GM12878 (cell line): Measurements from ENCODE around the gene HACE1. TPM values are rescaled to one million over a fixed set of nuclear protein-coding genes. Genes with fewer than 3 reads are reported as not detected.

ENCODE experiments used
- ATAC-seq: fragments of 200-7000 bp; cut with Tn5 transposase; 3 replicates; pipeline ENCODE4 v1.9.1; 2020; ENCODE audit warnings: mild to moderate bottlenecking, moderate library complexity
- BruUV-seq: library from RNA; stranded (reverse); fragments of 400-500 nt; replicated peaks from 2 replicates; lab custom pipeline; 2021; lab: Mats Ljungman, UMichigan
- CTCF ChIA-PET: fragments of 300-600 bp; sonication (Branson Sonifier 250); formaldehyde crosslinking; extraction: SDS; loops from one replicate; lab custom pipeline; 2021; ENCODE audit warnings: inconsistent platforms; lab: Yijun Ruan, JAX
- POLR2A ChIA-PET: fragments of 350-600 bp; formaldehyde crosslinking; extraction: SDS; loops from one replicate; lab custom pipeline; 2021; ENCODE audit warnings: inconsistent platforms; lab: Charles Lee
- RAD21 ChIA-PET: fragments of 300-600 bp; sonication (Branson Sonifier 250); formaldehyde crosslinking; loops from one replicate; lab custom pipeline; 2023; ENCODE audit warnings: antibody characterized with exemption; ENCODE audit not compliant: unreplicated experiment; lab: Charles Lee
- SMC1A ChIA-PET: fragments of 300-600 bp; sonication (Branson Sonifier 250); formaldehyde crosslinking; loops from one replicate; lab custom pipeline; 2023; ENCODE audit not compliant: unreplicated experiment, uncharacterized antibody; lab: Charles Lee
- DNase-seq: peaks from one replicate; pipeline ENCODE4 v3.0.0-alpha.2; 2011; ENCODE audit warnings: low read depth, low spot score
- FAIRE-seq: peaks from 3 replicates; lab custom pipeline; 2011; peaks lifted over from hg19 to GRCh38; lab: Jason Lieb, UNC
- H2AFZ ChIP-seq: 2 replicates; pipeline ENCODE4 v1.6.0; 2011; ENCODE audit warnings: low read depth, low read length, control low read depth; ENCODE audit not compliant: control insufficient read depth
- H3K27ac ChIP-seq: 2 replicates; pipeline ENCODE4 v1.5.1; 2011; ENCODE audit warnings: control low read depth; ENCODE audit not compliant: control insufficient read depth, insufficient read depth
- H3K27me3 ChIP-seq, 2 experiments: replicated peaks in 1 of 2; 2 replicates each; pipeline versions ENCODE4 v1.6.0 to v1.6.1; 2011; ENCODE audit warnings: low read length in 1 of 2; ENCODE audit not compliant: control insufficient read depth in 2 of 2, insufficient read depth in 2 of 2
- H3K36me3 ChIP-seq, 2 experiments: 2 replicates each; pipeline ENCODE4 v1.5.1; 2011; ENCODE audit warnings: low read length in 1 of 2; ENCODE audit not compliant: control insufficient read depth in 2 of 2, insufficient read depth in 2 of 2
- H3K4me1 ChIP-seq: 2 replicates; pipeline ENCODE4 v1.6.1; 2011; ENCODE audit warnings: mild to moderate bottlenecking, low read length, moderate library complexity, mixed read lengths; ENCODE audit not compliant: control insufficient read depth, insufficient read depth
- H3K4me2 ChIP-seq: 2 replicates; pipeline ENCODE4 v1.6.0; 2011; ENCODE audit warnings: control low read depth; ENCODE audit not compliant: control insufficient read depth, insufficient read depth
- H3K4me3 ChIP-seq: fragments of 200-600 bp; sonication (generic); 2 replicates; pipeline ENCODE4 v1.5.1; 2016
- H3K79me2 ChIP-seq: 2 replicates; pipeline ENCODE4 v1.6.0; 2011; ENCODE audit warnings: low read length; ENCODE audit not compliant: control insufficient read depth, insufficient read depth
- H3K9ac ChIP-seq: 2 replicates; pipeline ENCODE4 v1.8.0; 2011; ENCODE audit warnings: low read length, control low read depth, mixed read lengths; ENCODE audit not compliant: control insufficient read depth, insufficient read depth
- H3K9me3 ChIP-seq: replicated peaks from 3 replicates; pipeline ENCODE4 v1.5.1; 2011; ENCODE audit warnings: mild to moderate bottlenecking, low read length; ENCODE audit not compliant: control insufficient read depth, insufficient read depth
- H4K20me1 ChIP-seq: 2 replicates; pipeline ENCODE4 v1.6.0; 2011; ENCODE audit not compliant: control insufficient read depth, insufficient read depth
- BCL3 ChIP-seq: IDR thresholded peaks from 2 replicates; pipeline ENCODE4 v1.6.1; 2011; ENCODE audit warnings: borderline replicate concordance, low read depth, mild to moderate bottlenecking, moderate library complexity, low read length; ENCODE audit not compliant: insufficient read depth, poor library complexity, severe bottlenecking
- BHLHE40 ChIP-seq, 2 experiments: fragments of 450-650 bp in 1 of 2; IDR thresholded peaks; 2 replicates each; pipeline ENCODE4 v1.6.1; 2011 to 2017; ENCODE audit warnings: low read depth in 2 of 2, borderline replicate concordance in 1 of 2, improper control_type of control experiment in 1 of 2, low read length in 1 of 2, mild to moderate bottlenecking in 1 of 2
- CBX5 ChIP-seq: sonication (generic); IDR thresholded peaks from 2 replicates; pipeline ENCODE4 v1.6.1; 2016; ENCODE audit warnings: low read depth, moderate library complexity, mild to moderate bottlenecking, inconsistent platforms
- PBX3 ChIP-seq: IDR thresholded peaks from 2 replicates; pipeline ENCODE4 v1.6.1; 2011; ENCODE audit warnings: mild to moderate bottlenecking, low read depth, low read length, moderate library complexity; ENCODE audit not compliant: insufficient replicate concordance
- POLR2A ChIP-seq: IDR thresholded peaks from 2 replicates; pipeline ENCODE4 v1.6.1; 2011; ENCODE audit warnings: low read depth, mild to moderate bottlenecking, low read length
- REST ChIP-seq: IDR thresholded peaks from 2 replicates; pipeline ENCODE4 v1.6.1; 2012; ENCODE audit warnings: mild to moderate bottlenecking, low read depth, low read length
- USF1 ChIP-seq: IDR thresholded peaks from 2 replicates; pipeline ENCODE4 v1.6.1; 2011; ENCODE audit warnings: borderline replicate concordance, low read depth, mild to moderate bottlenecking, moderate library complexity, mixed read lengths, low read length; ENCODE audit not compliant: insufficient read depth; ENCODE audit errors: extremely low read length
- ZNF207 ChIP-seq: fragments of 450-650 bp; IDR thresholded peaks from 2 replicates; pipeline ENCODE4 v1.6.1; 2014; ENCODE audit warnings: antibody characterized with exemption, mild to moderate bottlenecking, borderline replicate concordance
- ZSCAN29 ChIP-seq: fragments of 450-650 bp; IDR thresholded peaks from 2 replicates; pipeline ENCODE4 v1.6.1; 2017; ENCODE audit warnings: mild to moderate bottlenecking, moderate library complexity
- WGBS: methylation state at CpG from one replicate; pipeline ENCODE4 v1.1.6; 2016; ENCODE audit warnings: low lambda C conversion rate; ENCODE audit not compliant: insufficient replicate concordance, insufficient coverage; ENCODE audit errors: missing lambda C conversion rate; 5-methylcytosine and 5-hydroxymethylcytosine counted together
- in situ Hi-C: fragments of 300-500 bp; cut with MboI; formaldehyde crosslinking; loops from 9 replicates; pipeline ENCODE4 v1.14.3; 2018; ENCODE audit warnings: mixed read lengths
- intact Hi-C: fragments of 100-400 bp; cut with micrococcal nuclease; formaldehyde crosslinking; loops from one replicate; pipeline ENCODE4 v1.14.2; 2022; ENCODE audit not compliant: unreplicated experiment
- polyA plus RNA-seq, 11 experiments: library from polyadenylated mRNA; depleted of rRNA in 4 of 11; unstranded in 6 of 11; stranded (reverse) in 5 of 11; fragments of >200 nt; fragmentation: Nextera tagmentation in 4 of 11; fragmentation: Illumina TruSeq in 1 of 11; extraction: Ambion mirVana in 4 of 11; extraction: Trizol in 1 of 11; gene quantifications; 1 replicate in 1 of 11; 2 replicates in 10 of 11; pipeline versions ENCODE4 v1.2.1 to v1.2.3, GENCODE V29; 2011 to 2016; ENCODE audit warnings: inconsistent platforms in 2 of 11, missing spikeins in 2 of 11, low read depth in 1 of 11
- total RNA-seq, 4 experiments: library from RNA; depleted of rRNA in 3 of 4; stranded (reverse); fragments of >200 nt in 3 of 4; fragmentation: Illumina TruSeq in 1 of 4; extraction: Trizol in 1 of 4; gene quantifications; 2 replicates each; pipeline versions ENCODE4 v1.2.1 to v1.2.3, GENCODE V29; 2013 to 2021

HACE1 gene
- total and polyA plus RNA-seq, 10 of the 15 experiments (the other 5 are each of a cell fraction or from before 2014, with no cell fraction given): 1.6 to 16.9 (median 5.6) TPM

GRCh38 chr6:104888066-104888465, 28.3 kb upstream of the HACE1 start (continued):
- TF ChIP-seq PBX3 (no peak), ZNF207 (no peak)

GRCh38 chr6:104887350-104887749, 27.6 kb upstream of the HACE1 start:
- ChIA-PET SMC1A (no interaction called here), RAD21 (no interaction called here), CTCF (no interaction called here), POLR2A (no interaction called here)
- Histone ChIP-seq H3K9ac (no peak overlapping the region), H3K36me3 (no peaks in the 10 kb centered on the region), H3K4me2 (no peak overlapping the region), H3K9me3 (no peaks in the 10 kb centered on the region; the same call in 2 of the 3 replicates), H2AFZ (no peak overlapping the region), H3K27me3 (no peaks in the 10 kb centered on the region), H3K4me1 (no peaks in the 10 kb centered on the region), H3K4me3 (no peak overlapping the region), H3K27ac (no peak overlapping the region), H3K79me2 (no peaks in the 10 kb centered on the region), H4K20me1 (no peaks in the 10 kb centered on the region)
- intact Hi-C loops (no loop called here), in situ Hi-C loops (no loop called here)
- FAIRE-seq (no peak), DNase-seq (no peak), ATAC-seq (0 out of 3 replicates have a peak, but pooled peaks have one; percentile 38)
- no TSS peak for BruUV-seq
- 70% methylated on average over 5 of the region's 7 CpGs for WGBS
- peak; percentile 90 for TF ChIP-seq REST
- no peak for TF ChIP-seq CBX5
- TF ChIP-seq POLR2A: no peak
- TF ChIP-seq BHLHE40 (IDR thresholded peaks at IDR 0.05; ENCODE audit: borderline replicate concordance in 1 of 2, low read depth in 2 of 2, low read length in 1 of 2): peak; percentile 88 to 89
- TF ChIP-seq ZSCAN29: no peak
- peak; percentile 21 for TF ChIP-seq USF1
- TF ChIP-seq BCL3: no peak
